GM18505 (cell line): Measurements from ENCODE around the gene PRM3.
A peak's percentile ranks its signal among the peaks of the same experiment; 100 is the strongest.

Experiments
- ATAC-seq: cut with Tn5 transposase; IDR thresholded peaks from one replicate; pipeline ENCODE4 v1.9.1; 2021; ENCODE audit not compliant: unreplicated experiment
- POLR2A ChIP-seq: IDR thresholded peaks from 4 replicates; pipeline ENCODE4 v1.6.1; 2011; ENCODE audit warnings: borderline replicate concordance; ENCODE audit not compliant: insufficient read depth, insufficient read length; ENCODE audit errors: extremely low read depth

PRM3 gene

DNA sequence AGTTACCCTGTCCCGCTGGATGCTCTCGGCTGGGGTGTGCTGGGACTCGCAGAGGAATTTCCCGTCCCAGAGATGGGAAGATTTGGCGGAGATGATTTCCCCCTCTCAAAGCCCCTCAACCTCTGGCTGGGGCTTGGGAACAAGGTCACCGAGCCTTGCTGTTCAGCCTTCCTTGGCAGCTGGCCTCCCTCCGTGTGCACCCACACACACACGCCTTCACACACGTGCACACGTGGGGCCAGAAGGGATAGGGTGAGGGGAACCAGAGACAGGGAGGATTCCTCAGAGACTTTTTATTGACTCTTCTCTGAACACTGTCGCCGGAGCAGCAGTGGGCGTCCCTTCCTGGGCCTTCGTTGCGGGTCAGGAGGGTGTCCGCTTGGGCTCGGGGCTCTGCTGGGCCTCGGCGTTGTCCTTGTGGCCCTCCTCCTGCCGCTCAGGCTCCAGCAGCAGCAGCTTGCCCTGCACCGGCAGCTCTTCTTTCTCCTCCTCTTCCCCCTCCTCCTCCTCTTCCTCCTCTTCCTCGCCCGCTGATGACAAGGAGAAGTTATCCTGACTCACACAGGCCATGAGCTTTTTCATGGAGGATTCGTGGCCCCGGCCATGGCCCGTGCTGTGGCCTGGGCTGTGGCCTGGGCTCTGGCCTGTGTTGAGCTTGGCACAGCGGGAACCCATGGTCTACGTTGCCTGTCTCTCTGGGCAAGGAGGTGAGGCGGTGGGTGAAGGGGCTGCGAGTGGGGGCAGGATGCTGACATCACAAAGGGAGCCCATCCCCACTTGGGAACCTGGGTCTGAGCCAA, at the start of gene PRM3:
Gene PRM3 (minus strand): TSS at position 709 of the 800 bp plus-strand sequence. CDS start 34 bp downstream, at position 675.
- ATAC-seq = no peak
- TF ChIP-seq POLR2A = no peak

DNA sequence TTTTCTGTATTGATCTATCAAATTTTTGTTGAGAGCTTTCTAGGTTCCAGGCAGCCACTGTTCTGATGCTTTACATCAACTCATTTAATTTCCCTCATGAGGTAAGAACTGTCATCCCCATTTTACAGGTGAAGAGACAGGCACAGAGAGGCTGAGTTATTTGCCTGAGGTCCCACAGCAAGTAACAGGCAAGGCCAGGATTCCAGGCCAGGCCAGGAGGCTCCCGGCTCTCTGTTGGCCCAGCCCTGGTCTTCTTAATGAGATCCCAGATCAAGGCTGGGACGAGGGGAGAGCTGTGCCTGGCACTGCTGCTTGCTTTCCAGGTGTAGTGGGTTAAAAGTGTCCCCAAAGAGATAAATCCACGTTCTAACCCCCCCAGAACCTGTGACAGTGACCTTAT, 49.4 kb upstream of the PRM3 start:
- no peak for TF ChIP-seq POLR2A
- ATAC-seq = no peak

- no peak for ATAC-seq
- TF ChIP-seq POLR2A = no peak
These were observed 48.2 kb upstream of the PRM3 start for GRCh38 chr16:11321662-11322061.

- ATAC-seq = no peak
- TF ChIP-seq POLR2A = no peak
These were observed 46.7 kb upstream of the PRM3 start for GRCh38 chr16:11320170-11320569.

- TF ChIP-seq POLR2A = no peak
- ATAC-seq = no peak
These were observed 46.2 kb upstream of the PRM3 start for GRCh38 chr16:11319529-11320146.

DNA sequence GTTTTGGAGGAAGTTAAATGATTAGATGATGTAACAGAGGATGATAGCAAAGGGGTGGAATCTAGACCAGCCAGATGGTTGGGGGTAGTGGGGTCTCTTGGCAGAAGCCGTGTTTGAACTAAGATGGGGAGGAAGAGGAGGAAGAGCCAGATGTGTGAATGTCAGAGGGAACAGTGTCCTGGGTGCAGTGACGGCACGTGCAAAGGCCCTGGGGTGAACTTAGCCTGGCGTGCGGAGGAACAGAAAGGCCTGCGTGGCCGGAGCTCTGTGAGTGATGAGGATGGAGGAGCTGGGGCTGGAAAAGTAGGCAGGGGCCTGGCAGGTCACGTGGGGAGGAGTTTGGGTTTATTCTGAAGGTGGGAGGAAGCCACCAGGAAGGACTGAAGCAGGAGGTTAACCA, 45.4 kb upstream of the PRM3 start:
- ATAC-seq = no peak
- TF ChIP-seq POLR2A = no peak

GRCh38 chr16:11316331-11317015, 43.0 kb upstream of the PRM3 start:
- TF ChIP-seq POLR2A = no peak
- ATAC-seq = no peak

- no peak for TF ChIP-seq POLR2A
- no peak for ATAC-seq
These were observed 42.1 kb upstream of the PRM3 start for GRCh38 chr16:11315510-11315909.

GRCh38 chr16:11314309-11314894, 41.0 kb upstream of the PRM3 start:
- no peak for ATAC-seq
- TF ChIP-seq POLR2A = no peak

DNA sequence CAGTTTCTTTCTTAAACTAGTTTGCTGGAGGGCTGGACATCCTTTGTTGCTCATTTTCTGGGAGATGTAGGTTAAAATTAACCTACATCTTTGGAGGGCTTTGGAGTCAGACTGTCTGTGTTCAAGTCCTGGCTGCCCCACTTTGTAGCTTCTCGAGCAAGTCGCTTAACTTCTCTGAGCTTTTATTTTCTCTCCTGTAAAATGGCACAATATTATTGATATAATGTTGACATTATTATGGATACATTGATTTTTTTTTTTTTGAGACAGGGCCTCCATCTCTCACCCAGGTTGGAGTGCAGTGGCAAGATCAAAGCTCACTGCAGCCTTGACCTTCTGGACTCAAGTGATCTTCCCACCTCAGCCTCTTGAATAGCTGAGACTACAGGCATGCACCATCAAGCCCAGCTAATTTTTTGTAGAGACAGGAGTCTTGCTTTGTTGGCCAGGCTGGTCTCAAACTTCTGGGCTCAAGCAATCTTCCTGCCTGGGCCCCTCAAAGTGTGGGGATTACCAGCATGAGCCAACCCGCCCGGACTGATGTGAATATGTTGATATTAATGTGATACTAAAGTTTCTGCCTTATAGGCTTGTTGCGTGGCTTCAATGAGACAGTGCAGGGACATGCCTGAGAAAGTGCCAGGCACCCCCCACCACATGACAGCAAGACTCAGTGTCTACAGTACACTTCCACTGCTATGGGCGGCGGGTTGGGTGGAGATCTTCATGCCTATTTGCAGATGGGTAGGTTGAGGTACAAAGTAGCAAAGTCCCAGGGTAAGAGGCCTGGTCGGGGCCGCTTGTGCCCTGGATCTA, 40.3 kb upstream of the PRM3 start:
- ATAC-seq = no peak
- no peak for TF ChIP-seq POLR2A

DNA sequence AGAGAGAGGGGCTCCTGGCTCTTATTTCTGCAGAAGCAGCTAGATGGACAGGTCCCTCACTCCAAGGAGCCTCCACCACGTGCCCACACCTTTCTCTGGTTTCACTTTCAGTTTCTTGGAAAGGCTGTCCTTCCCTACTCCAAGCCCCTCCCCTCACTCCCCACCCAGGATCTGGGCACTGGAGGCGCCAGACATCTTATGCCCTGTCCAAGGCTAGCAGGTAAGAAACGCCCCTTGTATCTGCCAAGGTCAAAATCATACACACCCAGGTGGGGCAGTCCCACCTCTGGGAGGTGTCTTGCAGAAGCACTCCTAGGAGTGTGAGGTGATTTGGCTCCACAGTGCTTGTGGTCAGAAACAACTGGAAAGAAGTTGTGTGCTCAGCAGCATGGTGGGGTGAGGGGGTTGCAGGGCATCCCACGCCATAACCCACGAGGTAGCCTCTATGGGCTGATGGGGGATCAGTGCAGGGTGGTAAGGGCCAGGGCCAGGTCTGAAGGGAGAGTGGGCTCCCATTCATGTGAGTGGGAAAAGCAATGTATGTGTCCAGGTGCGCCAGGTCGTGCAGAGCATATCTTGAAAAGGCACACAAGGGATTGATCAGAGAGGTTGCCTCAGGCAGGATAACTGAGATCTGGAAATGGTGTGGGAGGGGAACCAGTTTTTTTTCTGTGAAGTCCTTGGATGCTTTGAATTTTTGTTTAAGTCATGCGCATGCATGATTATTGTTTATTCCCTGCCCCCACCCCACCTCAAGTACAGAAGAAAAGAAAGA, 39.5 kb upstream of the PRM3 start:
- no peak for ATAC-seq
- TF ChIP-seq POLR2A = no peak

DNA sequence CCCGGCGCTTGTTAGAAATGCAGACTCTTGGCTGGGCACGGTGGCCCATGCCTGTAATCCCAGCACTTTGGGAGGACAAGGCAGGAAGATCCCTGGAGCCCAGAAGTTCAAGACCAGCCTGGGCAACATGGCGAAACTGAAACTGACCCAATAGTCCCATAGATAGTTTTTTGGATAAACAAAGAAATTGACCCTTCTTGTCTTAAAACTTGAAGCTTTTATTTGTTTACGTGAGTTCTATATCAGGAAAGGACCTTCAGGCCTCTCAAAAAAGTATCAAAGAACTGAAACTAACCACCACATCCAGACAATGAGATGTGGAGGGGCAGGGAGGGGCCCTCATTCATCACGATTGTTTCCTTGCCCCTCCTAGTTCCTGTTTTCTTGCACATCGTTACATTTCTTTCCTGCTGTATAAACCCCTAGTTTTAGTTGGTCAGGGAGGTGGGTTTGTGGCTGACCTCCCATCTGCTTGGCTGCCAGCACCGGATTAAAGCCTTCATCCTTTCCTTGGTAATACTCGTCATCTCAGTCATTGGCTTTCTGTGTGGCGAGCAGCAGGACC, 37.6 kb upstream of the PRM3 start:
- peak; percentile 38 for TF ChIP-seq POLR2A
- peak; percentile 40 for ATAC-seq

GRCh38 chr16:11310634-11310977, 37.2 kb upstream of the PRM3 start:
- no peak for ATAC-seq
- no peak for TF ChIP-seq POLR2A
